GM23338 (cell line): Measurements from ENCODE around the gene FAM20C.

Experiments used
- CREB1 ChIP-seq: fragments of 250-450 bp; sonication (Bioruptor Pico); IDR thresholded peaks from 2 replicates; pipeline ENCODE4 v1.5.0; 2020; ENCODE audit warnings: low read depth, mild to moderate bottlenecking, moderate library complexity
- CTCF ChIP-seq, 2 experiments: fragments of 200-600 bp in 1 of 2; sonication (generic) in 1 of 2; conservative IDR thresholded peaks; 2 replicates each; pipeline versions ENCODE4 v1.5.1 to v1.6.1; 2016 to 2017; ENCODE audit warnings: antibody characterized with exemption in 2 of 2, low read depth in 2 of 2, mild to moderate bottlenecking in 2 of 2, moderate library complexity in 1 of 2
- POLR2AphosphoS5 ChIP-seq: IDR thresholded peaks from 2 replicates; pipeline ENCODE4 v1.6.1; 2016; ENCODE audit warnings: antibody characterized with exemption, low read depth

GRCh38 chr7:298743-299142 lies 106.4 kb downstream of the FAM20C start:
- TF ChIP-seq POLR2AphosphoS5, result no peak
- no peak for TF ChIP-seq CTCF (conservative IDR thresholded peaks at IDR 0.05; ENCODE audit: low read depth in 2 of 2)
- TF ChIP-seq CREB1 (CRISPR knock-in tag), result no peak
